NT2/D1 (cell line): ENCODE data around the gene PGBD5.

Source experiments
- SUZ12 ChIP-seq: IDR thresholded peaks from 2 replicates; pipeline ENCODE4 v1.6.1; 2011; ENCODE audit not compliant: insufficient read length, insufficient read depth; ENCODE audit errors: extremely low read depth
- YY1 ChIP-seq: IDR thresholded peaks from 2 replicates; pipeline ENCODE4 v1.6.1; 2011; ENCODE audit not compliant: insufficient read length, insufficient read depth
- ZNF274 ChIP-seq: IDR thresholded peaks from 2 replicates; pipeline ENCODE4 v1.6.1; 2011; ENCODE audit warnings: mild to moderate bottlenecking, low read depth, low read length

GRCh38 chr1:230429067-230429735 is 3.1 kb upstream of the PGBD5 start:
- TF ChIP-seq ZNF274 (no peak), SUZ12 (no peak), YY1 (no peak)
